Esophagus (tissue), 2 donors: ENCODE results near the gene ISCA2. TPM values are rescaled to one million over a fixed set of nuclear protein-coding genes. Genes with fewer than 3 reads are reported as not detected.

ENCODE experiments used
- H3K27ac ChIP-seq, 2 donors: one replicate each; pipeline ENCODE4 v1.5.1; 2013; ENCODE audit warnings: low read depth in 2 of 2, mild to moderate bottlenecking in 2 of 2, inconsistent platforms in 1 of 2, low read length in 1 of 2, moderate library complexity in 1 of 2
- H3K27me3 ChIP-seq, 2 donors: one replicate each; pipeline ENCODE4 v1.6.1; 2013; ENCODE audit warnings: low read length in 2 of 2, control low read depth in 1 of 2, mild to moderate bottlenecking in 1 of 2; ENCODE audit not compliant: insufficient read depth in 2 of 2, control insufficient read depth in 1 of 2
- H3K36me3 ChIP-seq, 2 donors: one replicate each; pipeline ENCODE4 v1.6.1; 2013; ENCODE audit warnings: low read length in 1 of 2; ENCODE audit not compliant: control insufficient read depth in 2 of 2, insufficient read depth in 2 of 2
- H3K4me1 ChIP-seq, 2 donors: one replicate each; pipeline ENCODE4 v1.6.1; 2013; ENCODE audit warnings: low read length in 1 of 2; ENCODE audit not compliant: control insufficient read depth in 2 of 2, insufficient read depth in 2 of 2
- H3K4me3 ChIP-seq, 2 donors: one replicate each; pipeline ENCODE4 v1.5.1; 2013; ENCODE audit warnings: low read length in 2 of 2, mild to moderate bottlenecking in 2 of 2, low read depth in 1 of 2, moderate library complexity in 1 of 2
- H3K9me3 ChIP-seq, 2 donors: one replicate each; pipeline ENCODE4 v1.6.1; 2013; ENCODE audit warnings: mild to moderate bottlenecking in 2 of 2, low read depth in 1 of 2, low read length in 1 of 2, moderate library complexity in 1 of 2; ENCODE audit not compliant: control insufficient read depth in 2 of 2, insufficient read depth in 1 of 2
- WGBS, 2 donors: extraction: QIAGEN DNeasy Blood & Tissue Kit; methylation state at CpG; one replicate each; pipeline ENCODE4 v1.1.7; 2013; 5-methylcytosine and 5-hydroxymethylcytosine counted together
- polyA plus RNA-seq, 2 donors: library from polyadenylated mRNA; stranded (reverse); fragments of 200-250 nt; gene quantifications; one replicate each; pipeline ENCODE4 v1.2.3, GENCODE V29; 2013
- donor health status: healthy with polysubstance abuse.
- donor health status: Bipolar disorder and iron deficiency.

The ISCA2 gene
- polyA plus RNA-seq, 2 donors = 10.9 to 15.3 TPM

DNA sequence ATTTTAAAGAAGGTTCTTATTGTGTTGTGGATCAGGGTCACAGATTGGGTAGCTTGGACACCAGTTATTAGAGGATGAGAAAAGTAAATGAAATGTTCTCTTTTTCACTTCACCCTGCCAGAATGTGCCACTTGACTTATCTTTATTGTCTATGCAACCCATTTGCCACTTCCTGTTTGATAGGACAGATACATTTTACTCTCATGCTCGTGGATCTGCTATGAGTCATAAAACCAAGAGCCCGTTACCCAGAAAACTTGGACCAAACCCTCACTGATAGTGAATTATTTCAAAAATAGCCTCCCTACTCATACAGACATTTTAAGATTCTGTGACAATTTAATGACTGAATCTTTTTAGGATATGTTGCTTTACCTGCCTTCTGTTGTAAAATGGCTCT, 1.8 kb downstream of the ISCA2 start:
- H3K27me3 ChIP-seq = no peaks in the 10 kb centered on the region
- no peak overlapping the region for H3K4me3 ChIP-seq
- no peaks in the 10 kb centered on the region for H3K9me3 ChIP-seq
- H3K4me1 ChIP-seq = no peaks in the 10 kb centered on the region
- H3K27ac ChIP-seq = no peak overlapping the region
- 38 to 47% methylated on average over 2 of the region's 2 CpGs for WGBS, 2 donors
- peaks cover 0 to 1% of the 10 kb centered on the region in 2 donors for H3K36me3 ChIP-seq

DNA sequence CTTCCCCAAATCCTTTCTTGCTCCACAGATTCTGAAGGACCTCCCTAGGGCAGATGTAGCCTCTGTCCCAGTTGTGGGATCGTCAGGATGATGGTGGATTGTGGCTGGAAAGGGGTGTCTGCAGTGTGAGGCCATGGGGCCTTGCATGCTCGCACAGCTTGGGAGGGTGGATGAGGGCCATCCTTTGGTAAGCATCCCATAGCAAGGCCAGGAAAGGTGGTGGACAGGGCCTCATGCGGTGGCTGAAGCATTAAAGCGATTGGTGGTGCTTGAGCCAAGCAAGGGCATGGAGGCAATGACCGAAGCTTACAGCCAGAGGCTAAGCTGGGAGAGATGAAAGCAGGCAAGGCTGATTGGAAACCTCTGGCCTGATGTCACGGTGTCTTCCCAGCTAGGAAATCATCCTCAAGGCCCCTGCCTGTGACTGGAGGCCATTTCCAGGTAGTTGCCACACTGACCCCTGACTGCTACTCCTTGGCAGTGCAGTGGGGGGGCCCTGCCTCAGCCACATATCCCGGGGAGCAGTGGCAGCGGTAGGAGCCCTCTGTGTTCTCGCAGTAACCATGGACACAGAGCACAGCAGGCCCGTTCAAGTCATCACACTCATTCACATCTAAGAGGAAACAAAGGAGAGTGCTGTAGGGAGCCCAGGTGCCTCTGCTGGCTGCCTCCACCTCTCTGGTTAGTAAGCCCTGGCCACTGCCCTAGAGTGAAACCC, 7.0 kb downstream of the ISCA2 start:
- Histone ChIP-seq H3K4me3 (no peak overlapping the region), H3K36me3 (peaks cover 0 to 18% of the 10 kb centered on the region in 2 donors), H3K27ac (no peak overlapping the region), H3K27me3 (no peaks in the 10 kb centered on the region), H3K4me1 (peaks cover 0 to 7% of the 10 kb centered on the region in 2 donors), H3K9me3 (no peaks in the 10 kb centered on the region)
- 75 to 79% methylated on average over 10 of the region's 10 CpGs for WGBS, 2 donors

- 39 to 44% methylated on average over 16 of the region's 16 CpGs for WGBS, 2 donors
- peaks cover 0 to 18% of the 10 kb centered on the region in 2 donors for H3K36me3 ChIP-seq
- no peak overlapping the region for H3K4me3 ChIP-seq
- peaks cover 0 to 7% of the 10 kb centered on the region in 2 donors for H3K4me1 ChIP-seq
- H3K27me3 ChIP-seq = no peaks in the 10 kb centered on the region
- H3K27ac ChIP-seq = no peak overlapping the region
- no peaks in the 10 kb centered on the region for H3K9me3 ChIP-seq
Observed at GRCh38 chr14:74501135-74501614, 7.6 kb downstream of the ISCA2 start.

GRCh38 chr14:74501691-74502090, 8.1 kb downstream of the ISCA2 start:
- H3K9me3 ChIP-seq = no peaks in the 10 kb centered on the region
- peaks cover 0 to 18% of the 10 kb centered on the region in 2 donors for H3K36me3 ChIP-seq
- no peak overlapping the region for H3K4me3 ChIP-seq
- H3K27ac ChIP-seq = no peak overlapping the region
- H3K27me3 ChIP-seq = no peaks in the 10 kb centered on the region
- whole genome bisulfite sequencing, 2 donors = 57 to 70% methylated on average over 5 of the region's 5 CpGs
- H3K4me1 ChIP-seq = peaks cover 0 to 7% of the 10 kb centered on the region in 2 donors

GRCh38 chr14:74502236-74503019, 8.9 kb downstream of the ISCA2 start:
- WGBS, 2 donors = 66 to 67% methylated on average over 21 of the region's 21 CpGs
- peaks cover 0 to 18% of the 10 kb centered on the region in 2 donors for H3K36me3 ChIP-seq
- H3K27me3 ChIP-seq = no peaks in the 10 kb centered on the region
- H3K4me3 ChIP-seq = no peak overlapping the region
- H3K27ac ChIP-seq = no peak overlapping the region
- H3K9me3 ChIP-seq = no peaks in the 10 kb centered on the region
- peaks cover 0 to 7% of the 10 kb centered on the region in 2 donors for H3K4me1 ChIP-seq

DNA sequence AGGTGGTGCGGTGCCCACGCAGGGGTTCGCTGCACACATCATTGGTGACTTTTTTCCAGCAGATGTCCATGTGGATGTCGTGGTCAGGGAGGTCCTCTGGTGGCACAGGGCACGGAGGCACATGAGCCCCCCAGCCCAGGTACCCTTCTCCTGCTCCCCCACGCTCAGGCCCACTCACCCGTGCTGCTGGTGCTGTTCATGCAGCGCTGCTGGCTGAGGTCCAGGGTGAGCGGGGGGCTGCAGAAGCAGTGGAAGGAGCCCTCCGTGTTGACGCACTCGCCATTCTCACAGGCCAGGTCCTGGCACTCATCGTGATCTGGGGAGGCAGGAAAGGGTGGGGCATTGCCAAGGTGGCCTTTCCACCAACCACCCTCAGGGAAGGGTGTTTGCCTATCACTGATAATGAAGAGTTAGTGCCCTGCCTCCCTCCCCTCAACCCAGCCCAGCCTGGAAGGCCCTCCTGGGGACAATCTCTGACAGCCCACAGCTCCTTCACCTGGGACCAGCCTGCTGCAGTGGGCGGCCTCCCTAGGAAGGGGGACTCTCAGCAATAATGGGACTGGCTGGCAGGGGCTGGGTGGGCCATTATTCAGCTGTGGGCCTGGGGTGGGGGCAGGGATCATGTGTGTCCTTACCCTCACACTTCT, 9.8 kb downstream of the ISCA2 start:
- H3K27me3 ChIP-seq = no peaks in the 10 kb centered on the region
- no peak overlapping the region for H3K27ac ChIP-seq
- WGBS, 2 donors = 64 to 71% methylated on average over 14 of the region's 14 CpGs
- no peaks in the 10 kb centered on the region for H3K9me3 ChIP-seq
- H3K4me3 ChIP-seq = no peak overlapping the region
- H3K4me1 ChIP-seq = peaks cover under 1 to 8% of the 10 kb centered on the region in 2 donors
- H3K36me3 ChIP-seq = peaks cover 0 to 18% of the 10 kb centered on the region in 2 donors

GRCh38 chr14:74503938-74504335, 10.4 kb downstream of the ISCA2 start:
- Histone ChIP-seq H3K27ac (no peak overlapping the region), H3K27me3 (no peaks in the 10 kb centered on the region), H3K36me3 (peaks cover 0 to 20% of the 10 kb centered on the region in 2 donors), H3K9me3 (no peaks in the 10 kb centered on the region), H3K4me3 (no peak overlapping the region), H3K4me1 (peaks cover 2 to 10% of the 10 kb centered on the region in 2 donors)
- WGBS, 2 donors = 86 to 89% methylated on average over 12 of the region's 12 CpGs

DNA sequence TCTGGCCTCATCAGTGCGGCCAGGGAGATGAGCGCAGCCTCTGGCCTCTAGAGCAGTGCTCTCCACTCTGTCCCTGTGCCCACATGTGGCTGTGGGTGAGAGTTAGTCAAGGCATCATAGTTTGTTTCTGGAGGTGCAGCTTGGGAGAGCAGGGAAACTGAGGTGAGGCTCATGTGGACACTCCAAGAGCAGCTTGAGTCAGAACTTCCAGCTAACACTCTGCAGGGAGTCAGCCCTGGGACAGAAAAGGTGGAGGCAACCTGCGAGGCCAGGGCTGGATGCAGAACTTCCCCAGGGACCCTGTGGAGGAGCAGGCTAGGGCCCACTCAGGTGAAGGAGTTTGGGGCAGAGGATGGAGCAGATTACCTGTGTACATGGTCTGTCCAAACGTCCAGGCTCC, 10.8 kb downstream of the ISCA2 start:
- Histone ChIP-seq H3K27ac (no peak overlapping the region), H3K36me3 (peaks cover 0 to 20% of the 10 kb centered on the region in 2 donors), H3K27me3 (no peaks in the 10 kb centered on the region), H3K9me3 (no peaks in the 10 kb centered on the region), H3K4me3 (no peak overlapping the region), H3K4me1 (peaks cover 2 to 10% of the 10 kb centered on the region in 2 donors)
- WGBS, 2 donors = 82% methylated on average over 4 of the region's 4 CpGs

GRCh38 chr14:74504874-74505720, 11.5 kb downstream of the ISCA2 start:
- no peak overlapping the region for H3K27ac ChIP-seq
- no peak overlapping the region for H3K4me3 ChIP-seq
- WGBS, 2 donors = 90% methylated on average over 20 of the region's 20 CpGs
- peaks cover 0 to 20% of the 10 kb centered on the region in 2 donors for H3K36me3 ChIP-seq
- H3K27me3 ChIP-seq = no peaks in the 10 kb centered on the region
- H3K4me1 ChIP-seq = peaks cover 2 to 10% of the 10 kb centered on the region in 2 donors
- no peaks in the 10 kb centered on the region for H3K9me3 ChIP-seq
